Effector memory CD4-positive, alpha-beta T cell (primary cell): ENCODE results near the gene TTK.
"Not testable (repeated sequence)": the region's sequence is repeated elsewhere in the genome, so short reads cannot be mapped to it uniquely, and the experiment has no call there.

Experiments used
- DNase-seq, 3 donors: peaks; one replicate each; pipeline ENCODE4 v3.0.0-alpha.2; 2020
- H3K27ac ChIP-seq: 2 replicates; pipeline ENCODE4 v1.7.0; 2013; ENCODE audit warnings: mild to moderate bottlenecking, low read length, moderate library complexity; ENCODE audit not compliant: insufficient read depth, poor library complexity, severe bottlenecking
- H3K27me3 ChIP-seq: replicated peaks from 2 replicates; pipeline ENCODE4 v1.7.0; 2013; ENCODE audit warnings: mild to moderate bottlenecking, low read length; ENCODE audit not compliant: insufficient read depth, control insufficient read depth, poor library complexity, severe bottlenecking
- H3K36me3 ChIP-seq: 2 replicates; pipeline ENCODE4 v1.7.0; 2013; ENCODE audit warnings: mild to moderate bottlenecking, low read length, moderate library complexity; ENCODE audit not compliant: control insufficient read depth, insufficient read depth
- H3K4me1 ChIP-seq: 2 replicates; pipeline ENCODE4 v1.7.0; 2013; ENCODE audit warnings: low read length, mild to moderate bottlenecking; ENCODE audit not compliant: control insufficient read depth, insufficient read depth, poor library complexity, severe bottlenecking
- H3K4me3 ChIP-seq: 2 replicates; pipeline ENCODE4 v1.7.0; 2013; ENCODE audit warnings: low read length, low read depth, mild to moderate bottlenecking; ENCODE audit not compliant: insufficient read depth, poor library complexity, severe bottlenecking
- H3K9me3 ChIP-seq: 2 replicates; pipeline ENCODE4 v1.7.0; 2013; ENCODE audit warnings: mild to moderate bottlenecking, low read length, moderate library complexity; ENCODE audit not compliant: control insufficient read depth

The TTK gene

GRCh38 chr6:80020381-80021120, 16.1 kb downstream of the TTK start:
- no peaks in the 10 kb centered on the region for H3K36me3 ChIP-seq
- DNase-seq = no peak
- H3K4me3 ChIP-seq = no peak overlapping the region
- no peaks in the 10 kb centered on the region for H3K27me3 ChIP-seq
- H3K9me3 ChIP-seq = no peaks in the 10 kb centered on the region
- no peaks in the 10 kb centered on the region for H3K4me1 ChIP-seq
- H3K27ac ChIP-seq = no peak overlapping the region

- no peaks in the 10 kb centered on the region for H3K9me3 ChIP-seq
- H3K27ac ChIP-seq = no peak overlapping the region
- no peak for DNase-seq
- no peaks in the 10 kb centered on the region for H3K36me3 ChIP-seq
- H3K4me3 ChIP-seq = no peak overlapping the region
- H3K4me1 ChIP-seq = no peaks in the 10 kb centered on the region
- H3K27me3 ChIP-seq = no peaks in the 10 kb centered on the region
Observed at GRCh38 chr6:80021131-80021530, 16.7 kb downstream of the TTK start.

GRCh38 chr6:80021591-80021990, 17.1 kb downstream of the TTK start:
- Histone ChIP-seq H3K9me3 (no peaks in the 10 kb centered on the region), H3K36me3 (no peaks in the 10 kb centered on the region)

GRCh38 chr6:80022803-80023202, 18.4 kb downstream of the TTK start:
- H3K9me3 ChIP-seq = no peaks in the 10 kb centered on the region
- no peak overlapping the region for H3K27ac ChIP-seq
- H3K27me3 ChIP-seq = no peaks in the 10 kb centered on the region
- DNase-seq = no peak
- H3K36me3 ChIP-seq = no peaks in the 10 kb centered on the region
- H3K4me1 ChIP-seq = no peaks in the 10 kb centered on the region
- H3K4me3 ChIP-seq = no peak overlapping the region

More at GRCh38 chr6:80021591-80021990, 17.1 kb downstream of the TTK start:
- Histone ChIP-seq H3K4me1 (no peaks in the 10 kb centered on the region), H3K4me3 (no peak overlapping the region), H3K27me3 (no peaks in the 10 kb centered on the region), H3K27ac (no peak overlapping the region)
- no peak for DNase-seq

- no peaks in the 10 kb centered on the region for H3K4me1 ChIP-seq
- no peaks in the 10 kb centered on the region for H3K36me3 ChIP-seq
- H3K27me3 ChIP-seq = no peaks in the 10 kb centered on the region
- H3K27ac ChIP-seq = no peak overlapping the region
- H3K9me3 ChIP-seq = no peaks in the 10 kb centered on the region
- no peak overlapping the region for H3K4me3 ChIP-seq
- DNase-seq = no peak
Observed at GRCh38 chr6:80028589-80028988, 24.1 kb downstream of the TTK start.

GRCh38 chr6:80029470-80029869, 25.0 kb downstream of the TTK start:
- Histone ChIP-seq H3K27ac (no peak overlapping the region), H3K36me3 (no peaks in the 10 kb centered on the region), H3K9me3 (no peaks in the 10 kb centered on the region), H3K27me3 (no peaks in the 10 kb centered on the region), H3K4me1 (no peaks in the 10 kb centered on the region), H3K4me3 (no peak overlapping the region)
- DNase-seq = no peak

GRCh38 chr6:80048220-80048619, 43.8 kb downstream of the TTK start:
- H3K27ac ChIP-seq, H3K9me3 ChIP-seq, H3K27me3 ChIP-seq, H3K36me3 ChIP-seq, H3K4me1 ChIP-seq, DNase-seq, H3K4me3 ChIP-seq: not testable (repeated sequence)

- Histone ChIP-seq H3K4me1 (no peaks in the 10 kb centered on the region), H3K4me3 (no peak overlapping the region), H3K27ac (no peak overlapping the region), H3K27me3 (no peaks in the 10 kb centered on the region), H3K9me3 (no peaks in the 10 kb centered on the region), H3K36me3 (no peaks in the 10 kb centered on the region)
- DNase-seq = no peak
Observed at GRCh38 chr6:80060774-80061173, 56.3 kb downstream of the TTK start.

GRCh38 chr6:80068146-80068545, 63.7 kb downstream of the TTK start:
- H3K27me3 ChIP-seq, H3K27ac ChIP-seq, H3K4me3 ChIP-seq, H3K36me3 ChIP-seq, DNase-seq, H3K4me1 ChIP-seq, H3K9me3 ChIP-seq: not testable (repeated sequence)

GRCh38 chr6:80070431-80070830, 66.0 kb downstream of the TTK start:
- H3K4me3 ChIP-seq, H3K27ac ChIP-seq, H3K4me1 ChIP-seq, DNase-seq, H3K9me3 ChIP-seq, H3K36me3 ChIP-seq, H3K27me3 ChIP-seq: not testable (repeated sequence)
